K562 (cell line): ENCODE data around the gene BCO1. TPM values are rescaled to one million over a fixed set of nuclear protein-coding genes. Genes with fewer than 3 reads are reported as not detected.

Experiments used
- CBFB ChIP-seq: sonication (generic); formaldehyde crosslinking; IDR thresholded peaks from 2 replicates; pipeline ENCODE4 v1.4.0; 2020; ENCODE audit warnings: mild to moderate bottlenecking, missing genetic modification reagents
- CREBBP ChIP-seq: IDR thresholded peaks from one replicate; pipeline ENCODE4 v1.6.1; 2012; ENCODE audit warnings: low read depth, mild to moderate bottlenecking, control low read depth, inconsistent platforms, low read length
- HDAC8 ChIP-seq: fragments of 450-650 bp; IDR thresholded peaks from 2 replicates; pipeline ENCODE4 v1.6.1; 2016; ENCODE audit warnings: mild to moderate bottlenecking, missing genetic modification characterization, moderate library complexity, missing compliant biosample characterization
- HMBOX1 ChIP-seq: sonication (generic); IDR thresholded peaks from 2 replicates; pipeline ENCODE4 v1.6.1; 2016
- KAT7 ChIP-seq: sonication (generic); formaldehyde crosslinking; IDR thresholded peaks from 2 replicates; pipeline ENCODE4 v1.8.0; 2022; ENCODE audit warnings: missing genetic modification reagents, mild to moderate bottlenecking, borderline replicate concordance
- MBD2 ChIP-seq: sonication (generic); IDR thresholded peaks from 2 replicates; pipeline ENCODE4 v1.6.1; 2016; ENCODE audit warnings: low read depth, borderline replicate concordance
- MTA3 ChIP-seq: fragments of 450-650 bp; formaldehyde crosslinking; IDR thresholded peaks from 2 replicates; pipeline ENCODE4 v1.6.1; 2017; ENCODE audit warnings: mild to moderate bottlenecking, borderline replicate concordance
- PRMT5 ChIP-seq: sonication (generic); formaldehyde crosslinking; IDR thresholded peaks from 2 replicates; pipeline ENCODE4 v1.5.0; 2020; ENCODE audit warnings: missing genetic modification reagents
- RBM15 ChIP-seq: fragments of 200-400 bp; formaldehyde crosslinking; IDR thresholded peaks from 2 replicates; pipeline ENCODE4 v1.6.1; 2018; ENCODE audit warnings: mild to moderate bottlenecking, low read length, moderate library complexity; ENCODE audit not compliant: insufficient read depth
- RUNX1 ChIP-seq: sonication (generic); IDR thresholded peaks from 2 replicates; pipeline ENCODE4 v1.6.1; 2016; ENCODE audit warnings: antibody characterized with exemption, low read depth
- STAG1 ChIP-seq: sonication (generic); formaldehyde crosslinking; IDR thresholded peaks from 2 replicates; pipeline ENCODE4 v1.5.0; 2020; ENCODE audit warnings: missing genetic modification reagents, borderline replicate concordance
- STAT5B ChIP-seq: fragments of 250-450 bp; sonication (Bioruptor Pico); IDR thresholded peaks from 2 replicates; pipeline ENCODE4 v1.8.0; 2021; ENCODE audit warnings: mild to moderate bottlenecking, inconsistent platforms
- ZBTB40 ChIP-seq, 2 experiments: fragments of 450-650 bp in 1 of 2; sonication (generic) in 1 of 2; formaldehyde crosslinking in 1 of 2; IDR thresholded peaks; 2 replicates each; pipeline versions ENCODE4 v1.7.1 to v1.9.0; 2016 to 2022; ENCODE audit warnings: inconsistent platforms in 1 of 2, mild to moderate bottlenecking in 1 of 2, missing genetic modification reagents in 1 of 2
- ZNF311 ChIP-seq: fragments of 250-450 bp; sonication (Bioruptor Pico); IDR thresholded peaks from 2 replicates; pipeline ENCODE4 v1.4.0; 2020; ENCODE audit warnings: mild to moderate bottlenecking, moderate library complexity
- ZNF589 ChIP-seq: fragments of 200-800 bp; sonication (Bioruptor generic); IDR thresholded peaks from 2 replicates; pipeline ENCODE4 v1.6.1; 2016; ENCODE audit warnings: low read depth, missing genetic modification characterization, missing compliant biosample characterization
- ZNF76 ChIP-seq: fragments of 250-450 bp; sonication (Bioruptor Pico); IDR thresholded peaks from 2 replicates; pipeline ENCODE4 v1.4.0; 2020; ENCODE audit warnings: mild to moderate bottlenecking, moderate library complexity, borderline replicate concordance
- polyA plus RNA-seq, 8 experiments: library from polyadenylated mRNA; depleted of rRNA in 4 of 8; stranded (reverse) in 5 of 8; unstranded in 3 of 8; fragments of >200 nt; fragmentation: Nextera tagmentation in 2 of 8; fragmentation: Illumina TruSeq in 1 of 8; extraction: Ambion mirVana in 2 of 8; extraction: Trizol in 1 of 8; gene quantifications; 2 replicates each; pipeline versions ENCODE4 v1.2.1 to v1.2.3, GENCODE V29; 2011 to 2014; ENCODE audit warnings: inconsistent platforms in 1 of 8, missing spikeins in 1 of 8
- total RNA-seq, 7 experiments: library from RNA; depleted of rRNA in 6 of 7; stranded (reverse); fragments of >200 nt in 6 of 7; fragmentation: Illumina TruSeq in 2 of 7; extraction: Trizol in 2 of 7; gene quantifications; 2 replicates each; pipeline versions ENCODE4 v1.2.1 to v1.2.3, GENCODE V29; 2011 to 2021; ENCODE audit warnings: low replicate concordance in 1 of 7

BCO1 gene
- total and polyA plus RNA-seq, 9 of the 15 experiments (the other 6 are each of a cell fraction or from before 2014, with no cell fraction given), result not detected

GRCh38 chr16:81314603-81315270 lies 76.2 kb downstream of the BCO1 start, which contains the start of gene GAN (continued):
- TF ChIP-seq ZBTB40 (IDR thresholded peaks at IDR 0.05) (peak; percentile 66), ZBTB40 (CRISPR knock-in tag; IDR thresholded peaks at IDR 0.05) (no peak), ZNF76 (CRISPR knock-in tag) (no peak), RUNX1 (no peak), STAT5B (CRISPR knock-in tag) (no peak), PRMT5 (CRISPR knock-in tag) (no peak), ZNF589 (CRISPR knock-in tag) (no peak), MBD2 (peak; percentile 71), RBM15 (no peak), ZNF311 (no peak), KAT7 (CRISPR knock-in tag) (no peak), MTA3 (peak; percentile 95), STAG1 (CRISPR knock-in tag) (no peak; the same call in 1 of the 2 replicates), CBFB (CRISPR knock-in tag) (no peak), CREBBP (no peak), HDAC8 (tag) (no peak), HMBOX1 (no peak)
